Head of caudate nucleus (tissue), 42 donors: ENCODE measurements around the gene TAGLN2.

ENCODE experiments used
- DNase-seq, 42 donors: peaks; one replicate each; pipeline versions ENCODE4 v3.0.0 to v3.0.0-alpha.2; 2020 to 2021; ENCODE audit warnings: mixed read lengths in 7 of 42
- intact Hi-C: fragments of 100-400 bp; cut with DNase I; formaldehyde crosslinking; loops from one replicate; pipeline ENCODE4 v1.15.0; 2022

TAGLN2 gene

DNA sequence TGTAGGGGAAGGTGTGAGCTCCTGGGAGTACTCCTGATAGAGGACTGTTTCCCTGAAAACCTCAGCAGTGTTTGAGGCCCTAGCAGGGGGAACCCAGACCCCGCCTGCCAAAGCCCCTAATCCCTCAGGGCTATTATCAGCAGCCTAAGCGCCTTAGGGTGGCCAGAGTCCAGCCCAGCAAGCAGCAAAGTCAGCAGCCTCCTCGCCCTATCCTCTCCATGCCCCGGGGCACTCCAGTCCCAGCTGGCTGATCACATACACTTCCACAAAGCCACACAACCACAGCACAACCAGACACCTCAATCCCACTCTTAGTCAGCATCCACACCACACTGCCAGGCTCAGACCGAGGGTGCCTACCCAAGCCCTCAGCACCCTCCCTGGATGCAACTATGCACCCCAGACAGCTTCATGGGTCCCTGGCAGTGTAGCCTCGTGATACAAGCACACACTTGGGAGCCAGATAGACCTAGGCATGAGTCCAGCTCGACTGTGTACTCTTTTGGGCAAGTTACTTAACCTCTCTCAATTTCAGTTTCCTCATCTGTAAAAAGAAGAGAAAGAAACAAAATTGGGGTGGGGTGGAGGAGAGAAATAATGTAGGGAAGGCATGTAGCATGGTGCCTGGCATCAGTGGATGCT lies 13.0 kb upstream of the TAGLN2 start:
- no peak for DNase-seq
- intact Hi-C loops = no loop called here

GRCh38 chr1:159937054-159937750 lies 11.9 kb upstream of the TAGLN2 start:
- no peak for DNase-seq
- intact Hi-C loops = loop anchor here (2.0 kb wide), 1 partner anchor 70 kb away; no protein-coding TSS in a partner anchor

DNA sequence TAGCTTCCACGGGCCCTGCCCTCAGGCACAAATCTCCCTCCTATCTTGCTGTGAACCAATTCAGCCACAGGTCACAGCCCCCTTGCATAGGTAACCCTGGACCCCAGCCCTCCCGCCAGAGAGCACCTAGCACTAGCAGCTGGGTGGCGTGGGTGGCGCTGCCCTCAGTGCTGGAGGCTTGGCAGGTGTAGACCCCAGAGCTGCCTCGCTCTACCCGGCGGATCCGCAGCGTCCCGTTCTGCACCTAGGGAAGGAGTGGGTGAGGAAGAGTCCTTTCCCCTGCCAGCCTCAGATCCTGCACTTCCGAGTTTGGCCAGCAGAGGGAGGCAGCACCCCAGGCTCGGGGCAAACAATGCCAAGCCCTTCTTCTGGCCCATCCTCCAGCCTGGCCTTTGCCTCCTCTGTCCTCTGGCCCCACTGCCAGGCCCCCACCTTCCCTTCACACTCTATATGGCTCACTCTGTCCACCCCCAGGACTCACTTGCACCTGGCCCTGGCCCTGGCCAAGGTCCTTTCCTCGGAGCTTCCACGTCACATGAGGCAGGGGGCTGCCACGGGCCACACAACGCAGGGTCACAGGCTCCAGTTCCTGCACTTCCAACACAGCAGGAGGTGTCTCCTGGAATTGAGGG lies 11.1 kb upstream of the TAGLN2 start:
- intact Hi-C loops = loop anchor here (2.0 kb wide), 1 partner anchor 70 kb away; no protein-coding TSS in a partner anchor
- peak in 39 of 42 donors; percentile 27 to 86 (median 62) for DNase-seq

GRCh38 chr1:159935719-159936272 lies 10.5 kb upstream of the TAGLN2 start:
- intact Hi-C loops = loop anchor here (2.0 kb wide), 1 partner anchor 71 kb away; no protein-coding TSS in a partner anchor
- DNase-seq = no peak

DNA sequence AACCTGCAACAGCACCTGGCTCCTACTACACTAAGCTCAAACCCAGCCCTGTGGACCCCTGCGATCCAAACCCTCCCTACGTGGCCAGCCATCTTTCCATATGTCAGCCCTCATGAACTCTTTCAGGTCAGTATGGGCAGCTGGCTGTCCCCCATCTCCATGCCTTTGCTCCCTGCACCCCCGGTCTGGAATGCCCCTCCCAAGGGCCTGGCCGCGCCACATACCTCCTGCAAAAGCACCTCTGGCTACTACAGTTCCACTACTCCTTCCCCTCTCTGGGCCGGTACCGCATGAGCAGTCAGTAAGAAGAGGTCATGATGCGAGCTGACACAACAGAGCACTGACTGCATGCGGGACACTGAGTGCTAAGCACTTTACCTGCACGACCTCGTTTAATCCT lies 10.0 kb upstream of the TAGLN2 start:
- intact Hi-C loops = no loop called here
- DNase-seq = no peak

GRCh38 chr1:159934136-159935039 lies 9.1 kb upstream of the TAGLN2 start:
- intact Hi-C loops = no loop called here
- DNase-seq = no peak

- intact Hi-C loops = no loop called here
- no peak for DNase-seq
These were observed 8.0 kb upstream of the TAGLN2 start for GRCh38 chr1:159933347-159933746.

- intact Hi-C loops = no loop called here
- DNase-seq = no peak
These were observed 7.3 kb upstream of the TAGLN2 start for GRCh38 chr1:159932296-159933285.

DNA sequence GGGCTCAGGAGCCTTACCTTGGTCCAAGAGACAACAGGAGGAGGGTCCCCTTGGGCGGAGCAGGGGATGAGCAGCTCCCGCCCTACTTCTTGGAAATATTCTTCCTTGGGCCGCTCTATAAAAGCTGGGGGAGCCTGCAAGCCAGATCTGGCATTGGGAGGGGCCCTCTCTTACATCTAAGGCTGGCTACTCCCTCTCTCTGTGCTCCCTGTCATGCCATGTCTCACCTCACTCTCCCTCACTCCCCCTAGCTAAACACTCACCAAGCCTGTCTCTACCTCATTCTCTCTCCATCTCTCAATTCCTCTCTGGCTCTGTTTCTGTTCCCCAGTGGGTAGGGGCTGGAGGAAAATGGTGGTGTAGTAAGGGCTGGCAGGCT lies 6.5 kb upstream of the TAGLN2 start:
- intact Hi-C loops = no loop called here
- no peak for DNase-seq

DNA sequence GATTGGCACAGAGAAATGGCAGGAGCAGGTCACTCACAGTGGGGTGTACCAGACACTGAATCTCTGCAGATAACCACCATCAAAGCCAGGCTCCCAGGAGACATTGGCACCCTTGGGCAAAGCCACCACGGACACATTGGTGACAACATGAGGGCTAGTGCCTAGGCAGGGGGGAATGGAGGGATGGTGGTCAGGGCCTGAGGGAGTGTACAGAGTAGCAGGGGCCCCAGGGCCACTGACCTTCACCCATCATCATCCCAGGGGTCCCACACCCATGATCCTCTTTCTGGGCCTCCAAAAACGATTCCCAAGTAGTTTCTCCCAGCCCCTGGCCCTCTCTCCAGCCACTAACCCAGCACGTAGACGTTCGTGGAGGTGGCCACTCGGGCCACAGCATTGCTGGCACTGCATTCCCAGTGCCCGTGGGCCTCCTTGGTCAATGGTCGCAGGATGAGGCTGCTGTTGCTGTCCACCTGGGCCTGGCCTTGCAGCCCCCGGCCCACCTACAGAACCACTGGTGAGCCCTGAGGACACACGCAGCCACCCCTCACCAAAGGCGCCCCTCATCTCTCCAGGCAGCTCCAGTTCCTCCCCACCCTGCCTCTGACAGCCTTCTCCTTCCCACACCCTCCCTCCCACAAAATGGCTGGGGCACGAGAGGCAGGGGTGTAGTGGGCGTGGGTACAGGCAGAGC lies 5.9 kb upstream of the TAGLN2 start:
- intact Hi-C loops = no loop called here
- DNase-seq = no peak

GRCh38 chr1:159930634-159931033 lies 5.3 kb upstream of the TAGLN2 start:
- DNase-seq = no peak
- intact Hi-C loops = no loop called here

DNA sequence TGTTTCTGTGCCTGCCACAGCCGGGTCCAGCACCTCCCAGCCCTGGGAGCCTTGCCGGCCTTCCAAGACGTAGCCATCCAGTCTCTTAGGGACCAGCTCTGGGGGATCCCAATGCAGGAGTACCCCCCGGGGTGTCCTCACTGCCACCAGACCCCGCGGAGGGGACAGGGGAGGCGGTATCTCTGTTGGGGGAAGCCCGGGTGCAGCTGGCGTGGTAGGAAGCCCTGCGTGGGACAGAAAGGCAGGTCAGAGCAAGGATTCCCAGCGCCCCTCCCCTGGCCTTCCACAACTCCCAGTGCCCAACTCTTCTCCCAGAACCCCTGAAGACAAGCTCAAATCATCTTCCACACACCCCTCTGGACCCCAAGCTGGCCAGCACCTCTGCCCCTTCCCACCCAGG lies 4.9 kb upstream of the TAGLN2 start:
- no peak for DNase-seq
- intact Hi-C loops = no loop called here

- no peak for DNase-seq
- intact Hi-C loops = no loop called here
These were observed 4.1 kb upstream of the TAGLN2 start for GRCh38 chr1:159929155-159930051.

DNA sequence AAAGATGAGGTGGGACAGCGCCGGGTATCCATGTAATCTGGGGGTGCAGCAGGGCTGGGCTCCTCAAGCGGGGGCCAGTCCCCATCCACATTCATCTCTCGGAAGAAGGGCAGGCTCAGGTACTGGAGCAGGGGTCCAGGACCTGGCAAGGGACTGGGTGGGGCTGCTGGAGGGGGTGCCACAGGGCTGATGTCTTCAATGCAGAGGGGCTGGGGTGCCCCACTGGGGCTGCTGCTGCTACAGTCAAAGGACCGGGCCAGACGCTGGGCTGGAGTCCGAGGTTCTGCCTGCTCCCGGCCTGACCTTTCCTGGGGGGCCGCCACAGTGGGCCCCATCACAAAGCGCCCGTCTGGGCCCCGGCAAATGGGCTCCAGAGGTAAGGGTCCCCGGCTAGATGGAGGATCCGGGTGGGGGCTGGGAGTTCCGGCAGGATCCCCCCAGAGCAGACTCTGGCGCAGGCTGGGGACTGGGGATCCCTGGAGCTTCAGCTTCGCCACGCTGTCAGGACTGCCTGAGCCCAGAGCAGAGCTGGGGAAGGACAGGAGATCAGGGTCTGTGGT lies 3.3 kb upstream of the TAGLN2 start:
- intact Hi-C loops = no loop called here

DNA sequence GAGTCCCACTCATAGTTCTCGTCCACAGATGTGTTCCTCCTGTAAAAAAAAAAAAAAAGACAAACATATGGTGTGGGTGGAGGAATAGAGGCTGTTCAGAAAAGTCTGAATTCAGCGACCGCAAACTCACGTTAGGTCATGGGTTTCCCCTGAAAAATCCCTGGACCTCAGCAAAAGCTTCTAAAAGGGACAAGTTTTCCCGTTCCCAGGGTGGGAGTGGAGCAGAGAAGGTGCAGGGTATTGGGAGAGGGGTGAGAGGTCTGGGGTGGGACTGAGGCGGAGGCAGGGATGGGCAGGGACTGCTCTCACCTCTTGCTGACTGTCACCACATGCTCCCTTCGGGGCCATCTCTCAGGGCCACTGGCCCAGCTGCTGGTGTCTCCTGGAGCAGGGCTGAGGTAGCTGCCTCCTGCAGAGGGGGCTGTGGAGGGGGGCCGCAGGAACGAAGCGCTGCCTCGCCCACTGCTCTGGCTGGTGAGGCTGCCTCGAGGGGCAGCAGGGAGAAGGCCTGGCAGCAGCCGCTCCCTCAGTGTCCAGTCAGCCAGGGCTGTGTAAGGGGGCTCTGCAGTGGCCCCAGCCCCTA lies 2.6 kb upstream of the TAGLN2 start:
- DNase-seq = no peak
- intact Hi-C loops = no loop called here

More for the DNA sequence above, 3.3 kb upstream of the TAGLN2 start:
- no peak for DNase-seq
